Measurements from ENCODE around the gene NR6A1.

- no peak for TF ChIP-seq CTCF (conservative IDR thresholded peaks at IDR 0.05; ENCODE audit: low read length)
- no peak for TF ChIP-seq EZH2phosphoT487 (IDR thresholded peaks at IDR 0.05; ENCODE audit: borderline replicate concordance)
These were observed 16.1 kb downstream of the NR6A1 start for GRCh38 chr9:124755061-124755460.

Measured in Loucy (cell line).